Epidermal melanocyte (primary cell): ENCODE data around the gene NTMT1.
A peak's percentile ranks its signal among the peaks of the same experiment; 100 is the strongest.

Experiments
- DNase-seq: peaks from one replicate; pipeline ENCODE4 v3.0.0; 2011; ENCODE audit warnings: low spot score; ENCODE audit not compliant: insufficient read length

Gene NTMT1

GRCh38 chr9:129596541-129597331 lies 29.2 kb upstream of the NTMT1 start:
- peak; percentile 43 for DNase-seq

DNA sequence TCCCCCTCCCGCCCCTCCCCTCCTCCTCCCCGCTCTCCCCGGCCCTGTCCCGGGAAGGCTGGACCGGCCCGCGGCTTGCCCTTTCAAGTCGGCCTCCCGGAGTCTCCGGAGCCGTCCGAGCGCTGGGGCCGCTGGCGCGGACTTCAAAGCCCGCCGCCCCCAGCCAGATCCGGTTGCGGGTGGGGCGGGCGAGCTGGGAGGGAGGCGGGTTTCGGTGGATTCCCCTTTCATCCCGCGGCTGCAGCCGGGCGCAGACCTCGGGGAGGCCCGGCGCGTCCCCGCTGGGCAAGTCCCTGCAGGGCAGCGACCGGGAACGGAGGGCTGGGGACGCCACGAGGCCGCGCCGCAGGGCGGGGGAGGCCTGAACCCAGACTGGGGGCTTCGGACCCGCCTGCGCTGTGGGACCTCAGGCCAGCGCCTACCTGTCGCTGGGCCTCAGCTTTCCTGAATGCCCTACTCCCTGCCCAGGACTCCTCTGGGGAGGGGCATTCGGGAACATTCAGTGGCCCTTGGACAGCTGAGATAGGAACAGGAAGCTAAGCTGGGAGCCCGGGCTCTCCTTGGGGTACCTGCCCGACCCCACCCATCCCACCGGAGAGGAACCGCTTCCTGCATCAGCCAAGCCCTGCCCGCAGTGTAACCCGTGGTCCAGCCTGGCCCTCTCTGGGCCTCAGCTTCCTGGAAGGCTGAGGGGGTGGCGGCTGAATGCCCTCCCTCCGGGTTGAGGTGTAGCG lies 28.4 kb upstream of the NTMT1 start:
- no peak for DNase-seq

DNA sequence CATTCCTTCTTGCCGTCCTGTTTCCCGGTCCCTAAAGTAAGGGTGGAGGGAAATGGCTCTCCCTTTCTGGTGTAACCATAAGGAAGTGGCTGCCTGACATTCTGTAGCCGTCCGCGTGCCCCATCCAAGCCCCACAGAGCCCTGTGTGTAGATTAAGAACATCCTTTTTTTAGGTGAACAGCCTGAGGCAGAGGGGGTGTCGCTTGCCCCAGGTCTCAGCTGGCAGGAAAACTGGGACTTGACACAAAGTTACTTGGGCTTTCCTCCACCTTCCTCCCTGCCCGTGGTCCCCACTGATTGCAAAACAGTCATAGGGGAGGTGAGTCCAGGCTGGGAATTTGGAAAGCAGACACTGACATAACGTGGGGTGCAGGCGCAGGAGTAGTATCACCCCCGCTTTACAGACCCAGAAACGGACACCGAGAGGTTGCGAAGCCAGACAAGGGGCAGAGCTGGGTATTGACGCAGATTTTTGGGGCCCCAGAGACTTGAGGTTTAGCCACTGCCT lies 27.8 kb upstream of the NTMT1 start:
- no peak for DNase-seq

GRCh38 chr9:129601082-129601674 lies 24.8 kb upstream of the NTMT1 start:
- DNase-seq, result no peak

DNA sequence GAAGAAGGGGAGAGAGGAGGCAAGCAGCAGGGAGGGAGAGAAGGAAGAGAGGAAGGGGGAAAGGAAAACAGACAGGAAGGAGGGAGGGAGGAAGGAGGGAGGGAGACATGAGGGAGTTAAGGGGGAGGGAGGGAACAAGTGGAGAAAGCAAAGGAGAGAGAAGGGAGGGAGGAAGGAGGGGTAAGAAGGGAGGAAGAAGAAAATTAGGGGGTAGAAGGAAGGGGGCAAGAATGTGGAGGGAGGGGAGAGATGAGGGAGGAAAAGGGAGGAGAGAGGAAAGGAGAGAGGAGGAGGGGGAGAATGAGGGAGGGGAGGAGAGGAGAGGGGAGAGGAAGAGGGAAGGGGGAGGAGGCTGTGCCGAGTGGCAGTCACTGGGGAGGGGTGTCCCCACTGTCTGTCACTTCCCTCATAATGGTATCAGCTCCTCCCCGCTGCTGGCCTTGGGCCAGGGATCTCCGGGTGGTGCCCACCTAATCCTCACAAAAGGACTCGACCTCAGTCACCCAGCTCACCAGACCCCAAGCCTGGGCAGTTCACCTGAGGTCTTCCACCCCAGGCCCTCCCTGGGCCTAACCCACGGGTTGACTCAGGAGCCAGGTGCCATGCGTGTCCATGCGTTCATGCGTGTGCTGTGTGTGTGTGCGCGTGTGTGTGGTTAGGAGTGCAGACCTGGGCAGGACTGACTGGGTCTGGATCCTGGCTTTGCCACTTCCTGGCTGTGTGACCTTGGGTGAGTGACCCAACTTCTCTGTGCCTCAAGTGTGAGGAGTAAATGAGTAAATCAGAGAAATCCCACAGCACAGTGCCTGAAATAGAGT lies 23.2 kb upstream of the NTMT1 start:
- DNase-seq, result no peak

GRCh38 chr9:129604056-129604765 lies 21.8 kb upstream of the NTMT1 start:
- no peak for DNase-seq

DNA sequence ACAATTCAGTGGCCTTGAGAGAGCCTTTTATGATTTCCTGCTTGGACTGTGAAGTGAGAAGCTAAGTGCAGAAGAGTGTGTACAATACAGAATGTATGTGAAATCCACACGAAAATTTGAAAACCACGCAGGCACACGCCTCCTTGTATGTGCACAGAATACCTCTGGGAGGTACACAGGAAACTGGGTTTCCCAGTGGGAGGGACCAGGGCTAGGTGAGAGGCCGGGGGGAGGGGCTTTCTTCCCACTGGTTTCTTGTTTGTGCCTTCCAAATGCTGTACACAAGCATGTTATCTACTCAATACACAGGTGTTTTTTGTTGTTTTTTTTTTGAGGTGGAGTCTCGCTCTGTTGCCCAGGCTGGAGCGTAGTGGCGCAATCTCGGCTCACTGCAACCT lies 21.2 kb upstream of the NTMT1 start:
- DNase-seq, result no peak

GRCh38 chr9:129606161-129607026 lies 19.6 kb upstream of the NTMT1 start:
- DNase-seq, result no peak

DNA sequence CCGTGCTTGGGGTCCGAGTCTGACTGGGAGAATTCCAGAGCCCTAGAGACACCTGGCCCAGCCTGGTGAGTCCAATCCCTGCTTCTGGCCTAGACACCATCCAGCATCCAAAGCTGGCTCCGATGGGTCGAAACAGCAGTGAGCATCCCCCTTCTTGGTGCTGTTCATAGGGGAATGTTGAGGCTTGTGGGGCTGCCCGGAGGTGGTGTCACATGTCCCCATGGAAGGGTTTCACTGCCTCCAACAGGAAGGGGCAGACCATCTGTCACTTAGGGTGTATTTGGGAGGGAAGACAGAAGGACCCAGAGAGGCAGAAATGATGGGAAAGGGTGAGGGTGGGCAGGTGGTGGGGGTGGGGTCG lies 19.0 kb upstream of the NTMT1 start:
- no peak for DNase-seq

DNA sequence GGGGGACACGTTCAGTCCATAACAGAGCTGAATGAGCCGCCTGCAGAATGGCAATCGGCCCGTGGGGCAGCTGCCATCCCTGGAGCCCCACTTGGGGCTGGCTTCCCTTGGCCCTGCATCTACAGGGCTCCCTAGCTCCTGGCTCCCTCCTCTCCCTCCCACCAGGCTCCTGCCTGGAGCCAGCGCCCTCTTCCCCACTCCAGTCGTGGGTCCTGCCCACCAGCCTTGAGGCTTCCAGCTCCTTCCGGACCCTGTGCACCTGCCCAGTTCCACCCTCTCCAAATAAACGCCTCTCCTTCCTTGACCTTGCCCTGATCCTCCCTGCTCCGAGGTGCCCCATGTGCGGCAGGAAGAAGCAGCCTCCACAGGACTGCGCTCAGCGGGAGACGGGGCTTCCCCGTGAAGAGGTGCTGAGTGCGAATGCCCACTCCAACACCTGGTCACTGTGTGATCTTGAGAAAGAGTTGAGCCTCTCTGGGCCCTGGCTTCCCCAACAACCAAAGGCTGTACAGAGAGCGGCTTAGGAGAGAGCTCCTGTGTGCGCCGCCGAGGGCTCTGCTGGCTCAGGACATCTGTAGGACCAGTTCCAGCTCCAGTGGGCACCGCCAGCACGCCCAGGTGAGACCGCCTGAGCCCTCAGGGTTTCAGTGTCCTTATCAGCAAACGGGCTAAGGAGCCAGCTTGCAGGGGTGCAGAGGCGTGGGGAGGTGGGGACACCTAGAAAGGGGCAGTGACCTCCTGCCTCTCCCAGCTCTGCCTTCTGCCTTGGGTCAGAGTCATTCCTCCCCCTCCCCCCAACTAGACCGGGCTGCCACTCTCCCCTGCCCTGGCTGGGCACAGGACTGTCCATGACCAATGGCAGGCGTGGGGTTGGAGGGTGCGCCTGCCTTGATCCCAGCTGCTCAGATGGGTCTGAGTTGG lies 17.1 kb upstream of the NTMT1 start:
- DNase-seq, result no peak

- DNase-seq, result peak; percentile 33
These were observed 16.3 kb upstream of the NTMT1 start for GRCh38 chr9:129609486-129610212.

GRCh38 chr9:129610213-129610472 lies 15.8 kb upstream of the NTMT1 start:
- no peak for DNase-seq

DNA sequence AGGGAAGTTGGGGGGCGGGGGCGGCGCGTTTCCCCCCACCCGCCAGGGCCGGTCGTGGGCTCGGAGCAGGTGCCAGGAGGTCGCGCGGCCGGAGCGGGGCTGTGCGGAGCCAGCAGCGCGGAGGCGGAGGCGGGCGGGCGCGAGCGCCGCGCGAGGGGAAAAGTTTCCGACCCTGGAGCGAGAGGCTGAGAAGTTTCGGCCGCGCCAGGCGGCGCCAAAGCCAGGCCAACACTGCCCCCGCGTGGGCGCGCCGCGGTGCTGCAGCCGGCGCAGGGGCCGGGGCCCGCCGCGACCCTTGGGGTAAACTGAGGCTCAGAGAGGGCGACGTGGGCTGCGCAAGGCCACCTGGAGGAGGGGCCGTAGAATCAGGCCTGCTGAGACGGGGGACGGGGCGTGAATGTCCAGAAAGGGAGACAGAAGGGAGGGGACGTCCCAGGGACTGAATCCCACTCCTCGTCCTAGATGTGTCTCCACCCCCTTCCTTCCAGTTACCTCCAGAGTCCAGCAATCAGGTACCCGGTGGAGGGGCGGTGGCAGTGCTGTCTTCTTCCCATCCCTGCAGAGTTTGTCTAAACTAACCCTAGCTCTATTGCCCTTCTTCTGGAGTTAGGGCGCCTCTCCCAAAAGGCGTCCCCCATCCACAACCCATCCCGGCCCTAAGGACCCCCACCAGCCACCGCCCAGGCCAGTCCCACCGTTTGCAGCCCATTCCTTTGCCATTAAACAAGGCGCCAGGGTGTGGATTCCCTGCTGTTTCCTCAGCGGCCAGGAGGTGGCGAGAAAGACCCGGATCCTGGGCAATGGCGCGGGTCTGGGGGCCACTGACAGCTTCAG lies 15.3 kb upstream of the NTMT1 start:
- peak; percentile 85 for DNase-seq

DNA sequence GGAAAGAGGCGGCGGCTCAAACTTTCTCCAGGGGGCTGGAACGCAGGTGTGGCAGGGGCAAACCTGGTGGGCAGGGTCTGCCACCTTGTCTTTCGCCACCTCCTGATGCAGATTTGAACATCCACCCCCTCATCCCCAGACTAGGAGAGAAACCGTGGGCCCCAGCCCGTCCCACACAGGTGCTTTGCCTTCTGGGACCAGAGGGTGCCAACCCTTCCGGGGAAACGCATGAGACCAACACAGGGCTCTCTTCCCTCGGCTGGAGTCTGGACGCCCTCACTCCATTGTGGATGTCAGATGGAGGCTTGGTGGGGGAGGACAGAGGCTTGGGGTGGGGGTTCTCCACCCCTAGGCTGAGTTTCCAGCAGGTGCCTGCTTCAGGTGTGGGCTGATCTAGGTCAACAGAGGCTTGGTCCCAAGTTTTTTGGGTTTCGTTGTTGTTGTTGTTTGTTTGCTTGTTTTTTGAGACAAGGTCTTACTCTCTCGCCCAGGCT lies 14.6 kb upstream of the NTMT1 start:
- no peak for DNase-seq

- DNase-seq, result no peak
These were observed 13.8 kb upstream of the NTMT1 start for GRCh38 chr9:129612123-129612522.

GRCh38 chr9:129612815-129613519 lies 13.0 kb upstream of the NTMT1 start:
- no peak for DNase-seq
